Gastroesophageal sphincter (tissue), 4 donors: Measurements from ENCODE around the gene CFAP57. TPM values are rescaled to one million over a fixed set of nuclear protein-coding genes. Genes with fewer than 3 reads are reported as not detected.
"Not testable (repeated sequence)": the region's sequence is repeated elsewhere in the genome, so short reads cannot be mapped to it uniquely, and the experiment has no call there.

Experiments used
- ATAC-seq: fragments of 150-250 bp; one replicate; pipeline ENCODE4 v1.9.1; 2016; ENCODE audit warnings: mild to moderate bottlenecking, moderate library complexity
- H3K27ac ChIP-seq, 4 donors: fragments of 200-600 bp; sonication (generic) in 3 of 4; 1 replicate in 3 of 4; 2 replicates in 1 of 4; pipeline ENCODE4 v1.5.1; 2016 to 2019
- H3K27me3 ChIP-seq: fragments of 200-600 bp; sonication (generic); one replicate; pipeline ENCODE4 v1.5.1; 2019
- H3K36me3 ChIP-seq, 2 donors: fragments of 200-600 bp; sonication (generic); one replicate each; pipeline ENCODE4 v1.5.1; 2019; ENCODE audit warnings: control low read depth in 1 of 2
- H3K4me1 ChIP-seq, 3 donors: fragments of 200-600 bp; sonication (generic); 1 replicate in 2 of 3; 2 replicates in 1 of 3; pipeline ENCODE4 v1.5.1; 2016 to 2019; ENCODE audit warnings: control low read depth in 2 of 3
- H3K4me3 ChIP-seq, 2 donors: fragments of 200-600 bp; sonication (generic); one replicate each; pipeline ENCODE4 v1.5.1; 2019; ENCODE audit warnings: mild to moderate bottlenecking in 1 of 2, moderate library complexity in 1 of 2
- H3K9me3 ChIP-seq, 3 donors: fragments of 200-600 bp; sonication (generic); one replicate each; pipeline ENCODE4 v1.5.1; 2017 to 2019; ENCODE audit warnings: control low read depth in 2 of 3
- EP300 ChIP-seq: sonication (generic); formaldehyde crosslinking; IDR thresholded peaks from one replicate; pipeline ENCODE4 v1.6.1; 2017; ENCODE audit warnings: antibody characterized with exemption, mild to moderate bottlenecking
- POLR2A ChIP-seq, 2 donors: fragments of 450-650 bp; IDR thresholded peaks; one replicate each; pipeline ENCODE4 v1.6.1; 2017; ENCODE audit warnings: antibody characterized with exemption in 2 of 2, mild to moderate bottlenecking in 2 of 2, moderate library complexity in 1 of 2
- POLR2AphosphoS5 ChIP-seq: sonication (generic); formaldehyde crosslinking; IDR thresholded peaks from one replicate; pipeline ENCODE4 v1.6.1; 2017; ENCODE audit warnings: antibody characterized with exemption
- WGBS, 2 donors: methylation state at CpG; one replicate each; pipeline ENCODE4 v1.1.5; 2018; ENCODE audit warnings: low coverage in 1 of 2; 5-methylcytosine and 5-hydroxymethylcytosine counted together
- total RNA-seq, 4 donors: library from RNA; depleted of rRNA; stranded (reverse); fragments of >200 nt; gene quantifications; one replicate each; pipeline ENCODE4 v1.1.0, GENCODE V29; 2016
- TF ChIP-seq, protein P1 (sequence below), 4 experiments: fragments of 200-600 bp in 2 of 4; fragments of 450-650 bp in 2 of 4; sonication (generic) in 1 of 4; IDR thresholded peaks; one replicate each; pipeline ENCODE4 v1.5.1; 2017 to 2019; ENCODE audit warnings: antibody characterized with exemption in 4 of 4, mild to moderate bottlenecking in 2 of 4, moderate library complexity in 2 of 4

Gene CFAP57
- total RNA-seq, 4 donors from 2014 or later = not detected

DNA sequence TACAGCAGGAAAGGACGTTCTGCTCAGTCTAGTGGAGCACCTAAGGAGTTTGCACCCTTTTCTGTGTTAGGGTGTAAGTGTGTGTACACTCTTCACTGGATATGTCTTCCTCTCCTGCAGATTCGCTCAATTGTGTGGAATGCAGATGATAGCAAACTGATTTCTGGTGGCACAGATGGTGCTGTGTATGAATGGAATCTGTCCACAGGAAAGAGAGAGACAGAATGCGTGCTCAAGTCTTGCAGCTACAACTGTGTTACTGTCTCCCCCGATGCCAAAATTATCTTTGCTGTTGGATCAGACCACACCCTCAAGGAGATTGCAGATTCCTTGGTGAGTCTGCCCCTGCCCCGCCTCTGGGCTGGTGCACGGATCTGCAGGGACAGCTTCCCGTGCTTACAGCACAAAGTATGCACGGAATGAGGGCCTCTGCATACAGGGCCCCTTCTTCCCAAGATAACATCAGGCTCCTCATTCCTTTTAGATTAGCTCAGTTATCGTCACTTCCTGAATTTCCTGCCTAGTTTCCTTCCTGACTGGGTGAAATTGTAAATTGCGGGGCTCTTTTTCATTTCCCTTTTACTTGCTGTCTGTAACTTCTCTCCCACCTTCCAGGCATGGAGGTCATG, 34.6 kb downstream of the CFAP57 start:
- Histone ChIP-seq H3K4me1 (peaks cover 0 to 16% (median 5%) of the 10 kb centered on the region in 3 donors), H3K27ac (peak overlapping the region in 3 of 4 donors; percentile 0 to 43 (median 35)), H3K36me3 (no peaks in the 10 kb centered on the region), H3K9me3 (peaks cover 0 to 4% (median 0%) of the 10 kb centered on the region in 3 donors), H3K4me3 (no peak overlapping the region), H3K27me3 (no peaks in the 10 kb centered on the region)
- WGBS, 2 donors = 17 to 27% methylated on average over 7 to 8 of the region's 10 CpGs
- ATAC-seq = peak; percentile 83
- TF ChIP-seq POLR2AphosphoS5 (no peak), EP300 (no peak), POLR2A (IDR thresholded peaks at IDR 0.05) (no peak)
- TF ChIP-seq, protein P1, sequence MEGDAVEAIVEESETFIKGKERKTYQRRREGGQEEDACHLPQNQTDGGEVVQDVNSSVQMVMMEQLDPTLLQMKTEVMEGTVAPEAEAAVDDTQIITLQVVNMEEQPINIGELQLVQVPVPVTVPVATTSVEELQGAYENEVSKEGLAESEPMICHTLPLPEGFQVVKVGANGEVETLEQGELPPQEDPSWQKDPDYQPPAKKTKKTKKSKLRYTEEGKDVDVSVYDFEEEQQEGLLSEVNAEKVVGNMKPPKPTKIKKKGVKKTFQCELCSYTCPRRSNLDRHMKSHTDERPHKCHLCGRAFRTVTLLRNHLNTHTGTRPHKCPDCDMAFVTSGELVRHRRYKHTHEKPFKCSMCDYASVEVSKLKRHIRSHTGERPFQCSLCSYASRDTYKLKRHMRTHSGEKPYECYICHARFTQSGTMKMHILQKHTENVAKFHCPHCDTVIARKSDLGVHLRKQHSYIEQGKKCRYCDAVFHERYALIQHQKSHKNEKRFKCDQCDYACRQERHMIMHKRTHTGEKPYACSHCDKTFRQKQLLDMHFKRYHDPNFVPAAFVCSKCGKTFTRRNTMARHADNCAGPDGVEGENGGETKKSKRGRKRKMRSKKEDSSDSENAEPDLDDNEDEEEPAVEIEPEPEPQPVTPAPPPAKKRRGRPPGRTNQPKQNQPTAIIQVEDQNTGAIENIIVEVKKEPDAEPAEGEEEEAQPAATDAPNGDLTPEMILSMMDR (IDR thresholded peaks at IDR 0.05) = no peak

DNA sequence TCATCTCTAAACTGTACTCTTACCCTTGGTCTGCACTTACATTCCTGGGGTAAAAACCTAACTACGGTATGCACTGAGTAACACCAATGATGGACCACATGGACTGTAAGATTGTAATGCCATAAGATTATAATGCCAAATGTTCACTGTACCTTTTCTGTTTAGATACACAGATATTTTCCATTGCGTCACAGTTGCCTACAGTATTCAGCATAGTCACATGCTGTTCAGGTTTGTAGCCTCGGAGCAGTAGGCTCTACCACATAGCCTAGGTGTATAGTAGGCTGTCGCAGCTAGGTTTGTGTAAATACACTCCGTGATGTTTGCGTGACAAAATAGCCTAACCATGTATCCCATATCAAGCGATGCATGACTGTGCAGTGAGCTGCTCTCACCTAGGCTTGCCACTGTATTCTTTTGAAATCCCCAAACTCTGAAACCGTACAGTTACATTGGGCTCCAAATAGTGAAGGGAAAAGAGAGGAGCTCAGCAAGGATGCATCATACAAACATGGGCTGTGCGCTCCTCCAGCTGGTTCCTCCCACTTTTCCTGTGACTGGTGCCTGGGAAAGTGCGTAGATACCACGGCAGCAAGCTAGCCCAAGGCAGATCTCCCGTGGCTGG, 35.2 kb downstream of the CFAP57 start:
- Histone ChIP-seq H3K27me3 (no peaks in the 10 kb centered on the region), H3K4me3 (no peak overlapping the region), H3K36me3 (no peaks in the 10 kb centered on the region), H3K9me3 (peaks cover 0 to 4% (median 0%) of the 10 kb centered on the region in 3 donors), H3K27ac (peak overlapping the region in 3 of 4 donors; percentile 0 to 43 (median 35)), H3K4me1 (peaks cover 0 to 16% (median 5%) of the 10 kb centered on the region in 3 donors)
- 70 to 80% methylated on average over 3 to 12 of the region's 12 CpGs for WGBS, 2 donors
- ATAC-seq = peak; percentile 35
- no peak for TF ChIP-seq POLR2A (IDR thresholded peaks at IDR 0.05)
- TF ChIP-seq EP300 = no peak
- TF ChIP-seq POLR2AphosphoS5 = no peak
- TF ChIP-seq, protein P1 (IDR thresholded peaks at IDR 0.05) = no peak

DNA sequence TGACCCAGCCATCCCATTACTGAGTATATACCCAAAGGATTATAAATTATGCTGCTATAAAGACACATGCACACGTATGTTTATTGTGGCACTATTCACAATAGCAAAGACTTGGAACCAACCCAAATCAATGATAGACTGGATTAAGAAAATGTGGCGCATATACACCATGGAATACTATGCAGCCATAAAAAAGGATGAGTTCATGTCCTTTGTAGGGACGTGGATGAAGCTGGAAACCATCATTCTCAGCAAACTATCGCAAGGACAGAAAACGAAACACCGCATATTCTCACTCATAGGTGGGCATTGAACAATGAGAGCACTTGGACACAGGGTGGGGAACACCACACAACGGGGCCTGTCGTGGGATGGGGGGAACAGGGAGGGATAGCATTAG, 36.1 kb downstream of the CFAP57 start:
- H3K4me1 ChIP-seq = peaks cover 0 to 16% (median 5%) of the 10 kb centered on the region in 3 donors
- WGBS, 2 donors = 80 to 93% methylated on average over 1 to 8 of the region's 8 CpGs
- ATAC-seq, H3K4me3 ChIP-seq, H3K27ac ChIP-seq, H3K36me3 ChIP-seq, H3K9me3 ChIP-seq, H3K27me3 ChIP-seq: not testable (repeated sequence)

DNA sequence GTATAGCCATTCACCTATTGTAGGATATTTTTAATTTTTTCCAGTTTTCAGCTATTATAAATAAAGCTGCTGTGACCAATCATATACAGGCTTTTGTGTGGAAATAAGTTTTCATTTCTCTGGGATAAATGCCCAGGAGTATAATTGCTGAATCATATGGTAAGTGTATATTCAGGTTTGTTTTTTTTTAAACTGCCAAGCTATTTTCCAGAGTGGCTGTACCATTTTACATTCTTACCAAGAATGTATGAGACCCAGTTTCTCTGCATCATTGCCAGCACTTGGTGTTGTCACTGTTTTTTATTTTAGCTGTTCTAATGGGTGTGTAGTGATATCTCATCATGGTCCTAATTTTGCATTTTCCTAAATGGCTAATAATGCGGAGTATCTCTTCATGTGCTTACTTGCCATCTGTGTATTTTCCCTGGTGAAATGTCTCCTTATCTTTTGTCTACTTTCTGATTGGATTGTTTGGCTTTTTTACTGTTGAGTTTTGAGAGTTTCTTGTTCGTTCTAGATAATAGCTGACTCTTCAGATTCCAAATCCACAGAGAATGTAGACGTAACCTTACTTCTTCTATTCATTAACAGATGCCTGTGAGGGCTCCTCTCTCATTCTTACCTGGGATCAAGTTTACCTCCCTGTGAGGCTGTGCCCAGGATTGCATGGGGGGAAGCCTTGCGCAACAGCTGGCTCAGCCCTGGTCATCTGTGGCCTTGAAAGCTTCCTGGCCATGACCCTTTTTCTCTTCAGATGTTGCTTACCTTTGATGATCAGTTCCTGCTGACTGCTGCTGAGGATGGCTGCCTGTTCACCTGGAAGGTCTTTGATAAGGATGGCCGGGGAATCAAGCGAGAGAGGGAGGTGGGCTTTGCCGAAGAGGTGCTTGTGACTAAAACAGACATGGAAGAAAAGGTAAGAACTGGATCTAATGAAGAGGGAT, 42.6 kb downstream of the CFAP57 start:
- Histone ChIP-seq H3K9me3 (no peaks in the 10 kb centered on the region), H3K27ac (no peak overlapping the region), H3K4me1 (no peaks in the 10 kb centered on the region), H3K4me3 (no peak overlapping the region), H3K36me3 (no peaks in the 10 kb centered on the region), H3K27me3 (peaks cover 17% of the 10 kb centered on the region)
- no peak for TF ChIP-seq POLR2A (IDR thresholded peaks at IDR 0.05)
- TF ChIP-seq POLR2AphosphoS5 = no peak
- TF ChIP-seq EP300 = no peak
- TF ChIP-seq, protein P1 (IDR thresholded peaks at IDR 0.05) = no peak
- ATAC-seq = no peak
- 59 to 83% methylated on average over 3 to 5 of the region's 7 CpGs for WGBS, 2 donors

DNA sequence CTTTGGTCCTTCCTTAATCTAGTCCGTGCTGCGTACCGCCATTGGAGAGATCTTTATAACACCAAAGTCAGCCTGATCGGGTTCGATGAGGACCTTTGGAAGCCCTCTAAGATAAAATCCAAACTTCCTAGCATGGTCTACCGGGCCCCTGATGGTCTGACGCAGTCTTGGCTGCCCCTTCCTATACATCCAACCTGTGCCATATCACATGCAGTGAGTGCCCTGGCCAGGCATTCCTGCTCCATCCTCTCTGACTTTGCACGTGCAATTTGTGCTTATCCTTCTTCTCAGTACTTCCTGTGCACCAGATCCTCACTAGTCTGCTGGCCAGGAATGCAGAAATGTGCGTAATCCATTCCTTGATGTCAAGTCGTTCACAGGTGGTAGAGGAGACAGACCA, 45.6 kb downstream of the CFAP57 start:
- Histone ChIP-seq H3K36me3 (no peaks in the 10 kb centered on the region), H3K4me3 (no peak overlapping the region), H3K9me3 (no peaks in the 10 kb centered on the region), H3K27ac (no peak overlapping the region), H3K27me3 (peaks cover 17% of the 10 kb centered on the region), H3K4me1 (no peaks in the 10 kb centered on the region)
- ATAC-seq = no peak
- 93% methylated on average over 7 to 8 of the region's 10 CpGs for WGBS, 2 donors
- TF ChIP-seq POLR2AphosphoS5 (no peak), EP300 (no peak)
- TF ChIP-seq, protein P1 (IDR thresholded peaks at IDR 0.05) = no peak
